ENCODE measurements around the gene SCAMP4. TPM values are rescaled to one million over a fixed set of nuclear protein-coding genes. Genes with fewer than 3 reads are reported as not detected.

SCAMP4 gene
- total and polyA plus RNA-seq, 2 of the 13 experiments (the other 11 are each of a cell fraction or from before 2014, with no cell fraction given): 10.7 to 13.7 TPM

DNA sequence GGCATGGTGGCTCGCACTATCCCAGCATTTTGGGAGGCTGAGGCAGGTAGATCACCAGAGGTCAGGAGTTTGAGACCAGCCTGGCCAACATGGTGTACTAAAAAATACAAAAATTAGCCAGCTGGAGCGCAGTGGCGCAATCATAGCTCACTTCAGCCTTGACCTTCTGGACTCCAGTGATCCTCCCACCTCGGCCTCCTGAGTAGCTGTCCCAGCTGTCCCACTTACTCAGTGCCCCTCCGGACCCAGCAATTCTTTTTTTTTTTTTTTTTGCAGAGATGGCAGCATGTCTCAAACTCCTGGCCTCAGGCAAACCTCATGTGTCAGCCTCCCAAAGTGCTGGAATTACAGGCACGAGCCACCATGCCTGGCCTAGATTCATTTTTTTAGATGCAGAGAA lies 2.3 kb upstream of the SCAMP4 start (continued):
- TF ChIP-seq MED8 (CRISPR knock-in tag; IDR thresholded peaks at IDR 0.05; ENCODE audit: insufficient replicate concordance): no peak
- no peak for TF ChIP-seq ZNF280D (CRISPR knock-in tag; IDR thresholded peaks at IDR 0.05)
- no peak for TF ChIP-seq PHB2 (IDR thresholded peaks at IDR 0.05; ENCODE audit: partially characterized antibody)
- TF ChIP-seq ARID4A (CRISPR knock-in tag; IDR thresholded peaks at IDR 0.05; ENCODE audit: borderline replicate concordance): peak; percentile 12; the same call in 1 of the 2 replicates
- no peak for TF ChIP-seq ZNF34 (CRISPR knock-in tag; IDR thresholded peaks at IDR 0.05; ENCODE audit: borderline replicate concordance)
- no peak for TF ChIP-seq ZNF160 (CRISPR knock-in tag; IDR thresholded peaks at IDR 0.05)
- 0 out of 2 replicates have a peak, but pooled peaks have one; percentile 30 for TF ChIP-seq TBX2 (CRISPR knock-in tag; IDR thresholded peaks at IDR 0.05; ENCODE audit: borderline replicate concordance)
- TF ChIP-seq ZBTB8A (CRISPR knock-in tag; IDR thresholded peaks at IDR 0.05; ENCODE audit: borderline replicate concordance, low read depth): no peak
- no peak for TF ChIP-seq ZBTB20 (CRISPR knock-in tag; IDR thresholded peaks at IDR 0.05; ENCODE audit: borderline replicate concordance, low read depth)
- no peak for TF ChIP-seq FOSL1 (CRISPR knock-in tag; IDR thresholded peaks at IDR 0.05; ENCODE audit: borderline replicate concordance)
- no peak for TF ChIP-seq ZKSCAN8 (CRISPR knock-in tag; IDR thresholded peaks at IDR 0.05; ENCODE audit: borderline replicate concordance)
- TF ChIP-seq, protein P1, sequence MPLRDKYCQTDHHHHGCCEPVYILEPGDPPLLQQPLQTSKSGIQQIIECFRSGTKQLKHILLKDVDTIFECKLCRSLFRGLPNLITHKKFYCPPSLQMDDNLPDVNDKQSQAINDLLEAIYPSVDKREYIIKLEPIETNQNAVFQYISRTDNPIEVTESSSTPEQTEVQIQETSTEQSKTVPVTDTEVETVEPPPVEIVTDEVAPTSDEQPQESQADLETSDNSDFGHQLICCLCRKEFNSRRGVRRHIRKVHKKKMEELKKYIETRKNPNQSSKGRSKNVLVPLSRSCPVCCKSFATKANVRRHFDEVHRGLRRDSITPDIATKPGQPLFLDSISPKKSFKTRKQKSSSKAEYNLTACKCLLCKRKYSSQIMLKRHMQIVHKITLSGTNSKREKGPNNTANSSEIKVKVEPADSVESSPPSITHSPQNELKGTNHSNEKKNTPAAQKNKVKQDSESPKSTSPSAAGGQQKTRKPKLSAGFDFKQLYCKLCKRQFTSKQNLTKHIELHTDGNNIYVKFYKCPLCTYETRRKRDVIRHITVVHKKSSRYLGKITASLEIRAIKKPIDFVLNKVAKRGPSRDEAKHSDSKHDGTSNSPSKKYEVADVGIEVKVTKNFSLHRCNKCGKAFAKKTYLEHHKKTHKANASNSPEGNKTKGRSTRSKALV (CRISPR knock-in tag; IDR thresholded peaks at IDR 0.05): no peak
- no peak for TF ChIP-seq SP2 (CRISPR knock-in tag; IDR thresholded peaks at IDR 0.05)
- no peak for TF ChIP-seq ZNF383 (CRISPR knock-in tag; IDR thresholded peaks at IDR 0.05; ENCODE audit: borderline replicate concordance)
- no peak for TF ChIP-seq ZC3H13 (CRISPR knock-in tag; IDR thresholded peaks at IDR 0.05)
- TF ChIP-seq ZNF205 (CRISPR knock-in tag; IDR thresholded peaks at IDR 0.05): no peak
- TF ChIP-seq SMAD9 (CRISPR knock-in tag; IDR thresholded peaks at IDR 0.05): no peak
- no peak for TF ChIP-seq ONECUT2 (CRISPR knock-in tag; IDR thresholded peaks at IDR 0.05)
- no peak for TF ChIP-seq ZIK1 (CRISPR knock-in tag; IDR thresholded peaks at IDR 0.05; ENCODE audit: borderline replicate concordance, low read depth)
- no peak for TF ChIP-seq NKX3-1 (CRISPR knock-in tag; IDR thresholded peaks at IDR 0.05)
- TF ChIP-seq ZNF546 (CRISPR knock-in tag; conservative IDR thresholded peaks at IDR 0.05): no peak
- TF ChIP-seq ZNF607 (CRISPR knock-in tag; IDR thresholded peaks at IDR 0.05; ENCODE audit: borderline replicate concordance): no peak

Measured in HepG2 (cell line).